ENCODE data around the gene MRPL27.
A peak's percentile ranks its signal among the peaks of the same experiment; 100 is the strongest.
"Not testable (repeated sequence)": the region's sequence is repeated elsewhere in the genome, so short reads cannot be mapped to it uniquely, and the experiment has no call there.

The MRPL27 gene

GRCh38 chr17:50337956-50338355 is 35.0 kb downstream of the MRPL27 start:
- Histone ChIP-seq H3K36me3 (no peaks in the 10 kb centered on the region), H3K4me1 (peaks cover 12 to 19% (median 15%) of the 10 kb centered on the region in 10 experiments), H3K9ac (no peak overlapping the region), H3K27me3 (no peaks in the 10 kb centered on the region), H3K9me3 (replicated peaks in 1 of 11) (peaks cover 25 to 39% (median 32%) of the 10 kb centered on the region in 11 experiments), H3K4me2 (no peak overlapping the region), H3K4me3 (no peak overlapping the region), H4K20me1 (no peaks in the 10 kb centered on the region), H3K27ac (no peak overlapping the region)
- no peak for TF ChIP-seq Cebpa-rat (IDR thresholded peaks at IDR 0.05)

GRCh38 chr17:50333291-50334057 is 39.5 kb downstream of the MRPL27 start:
- Histone ChIP-seq H3K9ac (peak overlapping the region in 10 of 11 experiments; percentile 18 to 59 (median 47); a peak in 15 of 22 replicates), H3K4me3 (peak overlapping the region in 5 of 10 experiments; percentile 9 to 39 (median 17); a peak in 5 of 20 replicates), H3K9me3 (replicated peaks in 1 of 11) (peaks cover 7 to 10% (median 8%) of the 10 kb centered on the region in 11 experiments; a peak in 20 of 22 replicates), H3K4me2 (peak overlapping the region; percentile 60 to 88 (median 74)), H3K27ac (peak overlapping the region in 9 of 11 experiments; percentile 43 to 78 (median 61); a peak in 18 of 22 replicates), H3K4me1 (peaks cover 37 to 56% (median 45%) of the 10 kb centered on the region in 10 experiments)
- H3K27me3 ChIP-seq, H4K20me1 ChIP-seq, H3K36me3 ChIP-seq: not testable (repeated sequence)
- TF ChIP-seq Cebpa-rat (IDR thresholded peaks at IDR 0.05): peak in 1 of 11 experiments; percentile 47; a peak in 2 of 22 replicates

- peak overlapping the region in 9 of 11 experiments; percentile 60 to 88 (median 74); a peak in 16 of 22 replicates for H3K4me2 ChIP-seq
Measured at GRCh38 chr17:50332196-50332595, 40.8 kb downstream of the MRPL27 start.

DNA sequence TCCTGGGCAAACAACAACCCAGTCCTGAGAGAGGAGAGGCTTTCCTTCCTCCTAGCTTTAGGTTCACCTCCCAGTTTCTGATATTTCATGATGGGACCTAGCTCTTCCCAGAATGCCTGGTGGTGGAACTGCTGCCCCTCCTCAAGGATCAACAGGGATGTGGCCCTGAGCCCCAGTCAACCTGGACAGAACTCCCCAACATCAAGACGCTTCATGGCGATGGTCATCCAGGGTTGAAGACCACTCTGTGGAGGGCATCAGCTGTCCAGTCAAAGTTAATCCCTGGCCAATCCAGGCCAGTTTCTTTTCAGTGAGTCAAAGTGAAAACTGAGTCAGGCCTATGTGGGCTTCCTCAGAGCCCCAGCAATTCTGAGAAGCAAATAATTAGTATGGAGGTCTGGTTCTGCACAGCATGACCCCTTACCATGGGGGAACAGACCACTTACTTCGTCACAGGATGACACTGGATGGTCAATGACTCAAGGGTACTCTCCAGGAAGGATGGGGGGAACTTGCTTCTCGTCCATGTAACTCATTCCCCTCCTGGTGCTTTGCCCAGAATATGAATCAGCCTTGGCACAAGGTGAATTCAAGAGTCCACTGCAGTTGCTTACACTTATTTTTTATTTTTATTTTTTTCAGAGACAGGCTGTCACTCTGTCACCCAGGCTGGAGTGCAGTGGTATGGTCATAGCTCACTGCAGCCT is 41.7 kb downstream of the MRPL27 start:
- Histone ChIP-seq H4K20me1 (no peaks in the 10 kb centered on the region), H3K4me3 (no peak overlapping the region), H3K9me3 (replicated peaks in 1 of 11) (no peaks in the 10 kb centered on the region), H3K36me3 (no peaks in the 10 kb centered on the region), H3K4me2 (peak overlapping the region in 3 of 11 experiments; percentile 21 to 67 (median 60); a peak in 2 of 22 replicates), H3K9ac (no peak overlapping the region), H3K27ac (no peak overlapping the region), H3K4me1 (peaks cover 43 to 75% (median 65%) of the 10 kb centered on the region in 10 experiments), H3K27me3 (peaks cover 0 to 4% (median 0%) of the 10 kb centered on the region in 11 experiments; a peak in 1 of 22 replicates)
- TF ChIP-seq Cebpa-rat (IDR thresholded peaks at IDR 0.05): no peak

More at GRCh38 chr17:50332196-50332595, 40.8 kb downstream of the MRPL27 start:
- Histone ChIP-seq H3K27ac (0 out of 22 replicates have a peak overlapping the region, but pooled peaks of 1 of the 11 experiments have one; percentile 60), H4K20me1 (no peaks in the 10 kb centered on the region), H3K36me3 (no peaks in the 10 kb centered on the region), H3K4me1 (peaks cover 43 to 69% (median 57%) of the 10 kb centered on the region in 10 experiments), H3K4me3 (no peak overlapping the region), H3K27me3 (peaks cover 0 to 4% (median 0%) of the 10 kb centered on the region in 11 experiments; a peak in 1 of 22 replicates), H3K9ac (no peak overlapping the region), H3K9me3 (replicated peaks in 1 of 11) (no peaks in the 10 kb centered on the region)
- TF ChIP-seq Cebpa-rat (IDR thresholded peaks at IDR 0.05): no peak; a peak in 1 of 22 replicates

GRCh38 chr17:50330151-50330775 is 42.7 kb downstream of the MRPL27 start:
- no peak for TF ChIP-seq Cebpa-rat (IDR thresholded peaks at IDR 0.05)
- Histone ChIP-seq H3K9ac (no peak overlapping the region), H3K4me1 (peaks cover 43 to 75% (median 67%) of the 10 kb centered on the region in 10 experiments), H3K27ac (peak overlapping the region in 1 of 11 experiments; percentile 19; a peak in 1 of 22 replicates), H3K4me3 (no peak overlapping the region), H3K4me2 (peak overlapping the region in 7 of 11 experiments; percentile 8 to 81 (median 37); a peak in 11 of 22 replicates), H4K20me1 (no peaks in the 10 kb centered on the region), H3K36me3 (no peaks in the 10 kb centered on the region), H3K9me3 (replicated peaks in 1 of 11) (no peaks in the 10 kb centered on the region), H3K27me3 (peaks cover 0 to 4% (median 0%) of the 10 kb centered on the region in 11 experiments; a peak in 1 of 22 replicates)

GRCh38 chr17:50329716-50330115 is 43.3 kb downstream of the MRPL27 start:
- H3K4me3 ChIP-seq: no peak overlapping the region
- no peaks in the 10 kb centered on the region for H3K36me3 ChIP-seq
- no peak for TF ChIP-seq Cebpa-rat (IDR thresholded peaks at IDR 0.05)
- no peak overlapping the region for H3K9ac ChIP-seq
- H3K27ac ChIP-seq: peak overlapping the region in 1 of 11 experiments; percentile 19; a peak in 1 of 22 replicates
- peaks cover 43 to 75% (median 66%) of the 10 kb centered on the region in 10 experiments for H3K4me1 ChIP-seq
- H3K4me2 ChIP-seq: peak overlapping the region in 6 of 11 experiments; percentile 8 to 81 (median 54); a peak in 9 of 22 replicates
- H4K20me1 ChIP-seq: no peaks in the 10 kb centered on the region
- H3K9me3 ChIP-seq (replicated peaks in 1 of 11): no peaks in the 10 kb centered on the region
- H3K27me3 ChIP-seq: peaks cover 0 to 4% (median 0%) of the 10 kb centered on the region in 11 experiments; a peak in 1 of 22 replicates

DNA sequence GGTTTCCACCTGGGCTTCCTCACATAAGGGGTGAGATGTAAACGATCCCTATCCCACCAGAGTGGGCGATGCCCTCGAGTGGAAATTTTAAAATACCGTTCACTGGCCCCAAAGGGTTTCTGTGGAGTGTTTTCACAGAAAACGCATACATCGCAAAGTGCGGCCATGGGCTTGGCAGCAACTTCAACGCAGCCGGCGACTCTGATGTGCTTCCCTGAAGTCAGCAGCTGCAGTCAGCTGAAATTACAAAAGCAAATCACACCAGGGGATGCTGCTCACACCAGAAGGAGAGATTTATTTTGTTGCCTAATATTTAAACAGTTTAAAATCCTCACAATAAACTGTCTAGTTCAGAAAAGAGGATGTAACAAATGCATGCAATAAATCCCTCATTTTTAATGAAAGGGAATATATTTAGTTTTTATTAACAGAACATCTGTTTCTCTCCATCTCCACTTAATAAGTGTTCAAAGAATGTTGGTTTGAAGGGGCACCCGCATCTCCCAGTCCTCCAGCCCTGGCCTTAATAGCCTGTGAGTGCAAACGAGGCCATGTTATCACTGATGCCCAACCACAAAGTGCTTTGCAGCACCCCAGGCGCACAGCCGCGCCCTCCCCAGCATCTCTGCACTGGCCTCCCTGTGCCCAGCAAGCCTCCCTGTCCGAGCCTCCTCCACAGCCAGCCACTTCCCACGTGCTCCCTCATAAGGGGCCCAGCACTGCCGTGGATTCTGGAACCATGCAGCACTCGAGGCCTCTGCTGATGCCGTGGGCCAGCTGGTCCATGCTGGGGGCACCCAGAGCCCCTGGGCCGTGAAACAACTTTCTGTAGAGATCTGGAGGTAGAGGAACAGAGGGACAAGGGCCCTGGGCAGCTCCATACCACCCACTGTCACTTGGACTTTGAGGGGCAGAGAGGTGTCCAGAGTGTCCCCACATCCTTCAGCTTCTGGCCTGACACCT is 44.3 kb downstream of the MRPL27 start:
- H4K20me1 ChIP-seq: no peaks in the 10 kb centered on the region
- peak overlapping the region in 5 of 11 experiments; percentile 24 to 67 (median 58); a peak in 8 of 22 replicates for H3K27ac ChIP-seq
- no peak for TF ChIP-seq Cebpa-rat (IDR thresholded peaks at IDR 0.05)
- peak overlapping the region; percentile 3 to 68 (median 50); a peak in 15 of 22 replicates for H3K9ac ChIP-seq
- peaks cover 0 to 4% (median 0%) of the 10 kb centered on the region in 11 experiments; a peak in 1 of 22 replicates for H3K27me3 ChIP-seq
- H3K36me3 ChIP-seq: no peaks in the 10 kb centered on the region
- H3K4me1 ChIP-seq: peaks cover 36 to 66% (median 59%) of the 10 kb centered on the region in 10 experiments
- H3K9me3 ChIP-seq (replicated peaks in 1 of 11): no peaks in the 10 kb centered on the region
- peak overlapping the region in 2 of 10 experiments; percentile 6 to 33; a peak in 2 of 20 replicates for H3K4me3 ChIP-seq
- H3K4me2 ChIP-seq: peak overlapping the region; percentile 71 to 81 (median 77)

Measured in BLaER1 treated with 17β-estradiol and CSF1 and Interleukin-3, amounts not matched to agents 10 nM and 100 nM (cell line).